ENCODE results near the gene PNLDC1. TPM values are rescaled to one million over a fixed set of nuclear protein-coding genes. Genes with fewer than 3 reads are reported as not detected.
A peak's percentile ranks its signal among the peaks of the same experiment; 100 is the strongest.

PNLDC1 gene
- total and polyA plus RNA-seq, 9 of the 15 experiments (the other 6 are each of a cell fraction or from before 2014, with no cell fraction given): 0.12 TPM; not detected in 8

DNA sequence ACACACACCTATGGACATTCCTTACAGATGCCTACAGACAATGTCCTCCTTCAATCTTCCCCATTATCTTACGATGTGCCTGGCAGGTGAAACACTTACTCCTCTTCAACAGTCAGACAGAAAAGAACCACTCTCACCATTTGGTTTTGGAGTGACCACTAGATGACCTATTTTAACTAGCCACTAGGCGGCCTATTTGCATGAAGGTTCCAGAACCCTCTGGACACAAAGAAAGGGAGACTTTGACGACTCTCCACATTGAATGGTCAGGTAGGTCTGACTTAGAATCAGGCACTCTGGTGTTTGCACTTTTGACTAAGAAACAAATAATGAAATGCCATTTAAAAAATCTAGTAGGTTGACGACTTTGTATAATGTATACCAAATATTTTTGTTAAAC, 42.0 kb downstream of the PNLDC1 start (continued):
- TF ChIP-seq RAD21 (CRISPR knock-in tag; conservative IDR thresholded peaks at IDR 0.05 in 1 of 2, IDR thresholded peaks at IDR 0.05 in 1 of 2) (peak in 1 of 2 experiments; percentile 57; a peak in 2 of 4 replicates), SIX5 (IDR thresholded peaks at IDR 0.05; ENCODE audit: borderline replicate concordance in 1 of 2, insufficient read depth in 1 of 2, low read depth in 1 of 2, low read length in 2 of 2) (no peak), EHMT2 (IDR thresholded peaks at IDR 0.05) (no peak), EP300 (IDR thresholded peaks at IDR 0.05; ENCODE audit: low read length) (peak; percentile 38; the same call in 1 of the 2 replicates), DMBX1 (CRISPR knock-in tag; IDR thresholded peaks at IDR 0.05; ENCODE audit: borderline replicate concordance) (no peak), PHB (CRISPR knock-in tag; IDR thresholded peaks at IDR 0.05) (no peak), YY1 (IDR thresholded peaks at IDR 0.05; ENCODE audit: borderline replicate concordance in 1 of 3, control insufficient read depth in 1 of 3, extremely low read depth in 1 of 3, insufficient read depth in 3 of 3, insufficient read length in 1 of 3, insufficient replicate concordance in 2 of 3, low read depth in 1 of 3, low read length in 2 of 3) (peak in 1 of 3 experiments; percentile 18), ILF3 (IDR thresholded peaks at IDR 0.05; ENCODE audit: borderline replicate concordance) (0 out of 2 replicates have a peak, but pooled peaks have one; percentile 9), HEY1 (CRISPR knock-in tag; IDR thresholded peaks at IDR 0.05; ENCODE audit: borderline replicate concordance) (no peak), ZNF830 (CRISPR knock-in tag; IDR thresholded peaks at IDR 0.05) (no peak), ARID3B (CRISPR knock-in tag; IDR thresholded peaks at IDR 0.05; ENCODE audit: borderline replicate concordance) (no peak)
